ENCODE results near the gene PPP2R2C.

DNA sequence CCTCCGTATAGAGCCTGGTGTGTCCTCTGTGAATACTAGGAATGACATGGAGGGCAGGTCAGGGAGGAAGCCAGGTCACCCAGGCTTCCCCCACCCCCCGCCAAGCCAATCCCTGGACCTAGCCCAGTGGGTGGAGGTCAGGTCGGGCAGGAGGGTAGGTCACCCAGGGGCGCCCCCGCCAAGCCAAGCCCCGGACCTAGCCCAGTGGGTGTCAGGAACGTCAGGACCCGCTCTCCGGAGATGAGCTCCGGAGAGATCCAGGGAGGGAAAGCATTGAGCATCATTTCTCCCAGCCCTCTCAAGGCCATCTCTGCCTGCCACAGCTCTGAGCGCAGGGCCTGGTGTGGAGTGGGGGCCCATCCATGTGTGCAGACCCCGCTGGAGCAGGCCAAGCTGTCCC is 154.2 kb downstream of the PPP2R2C start:
- TF ChIP-seq, protein P1, sequence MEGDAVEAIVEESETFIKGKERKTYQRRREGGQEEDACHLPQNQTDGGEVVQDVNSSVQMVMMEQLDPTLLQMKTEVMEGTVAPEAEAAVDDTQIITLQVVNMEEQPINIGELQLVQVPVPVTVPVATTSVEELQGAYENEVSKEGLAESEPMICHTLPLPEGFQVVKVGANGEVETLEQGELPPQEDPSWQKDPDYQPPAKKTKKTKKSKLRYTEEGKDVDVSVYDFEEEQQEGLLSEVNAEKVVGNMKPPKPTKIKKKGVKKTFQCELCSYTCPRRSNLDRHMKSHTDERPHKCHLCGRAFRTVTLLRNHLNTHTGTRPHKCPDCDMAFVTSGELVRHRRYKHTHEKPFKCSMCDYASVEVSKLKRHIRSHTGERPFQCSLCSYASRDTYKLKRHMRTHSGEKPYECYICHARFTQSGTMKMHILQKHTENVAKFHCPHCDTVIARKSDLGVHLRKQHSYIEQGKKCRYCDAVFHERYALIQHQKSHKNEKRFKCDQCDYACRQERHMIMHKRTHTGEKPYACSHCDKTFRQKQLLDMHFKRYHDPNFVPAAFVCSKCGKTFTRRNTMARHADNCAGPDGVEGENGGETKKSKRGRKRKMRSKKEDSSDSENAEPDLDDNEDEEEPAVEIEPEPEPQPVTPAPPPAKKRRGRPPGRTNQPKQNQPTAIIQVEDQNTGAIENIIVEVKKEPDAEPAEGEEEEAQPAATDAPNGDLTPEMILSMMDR (IDR thresholded peaks at IDR 0.05): no peak
- TF ChIP-seq, protein P2, sequence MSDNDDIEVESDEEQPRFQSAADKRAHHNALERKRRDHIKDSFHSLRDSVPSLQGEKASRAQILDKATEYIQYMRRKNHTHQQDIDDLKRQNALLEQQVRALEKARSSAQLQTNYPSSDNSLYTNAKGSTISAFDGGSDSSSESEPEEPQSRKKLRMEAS (IDR thresholded peaks at IDR 0.05; ENCODE audit: low read depth): no peak
- TF ChIP-seq MXI1 (IDR thresholded peaks at IDR 0.05; ENCODE audit: low read depth, low read length): no peak

Measured in SK-N-SH (cell line).